Measurements from ENCODE around the gene NEGR1.

DNA sequence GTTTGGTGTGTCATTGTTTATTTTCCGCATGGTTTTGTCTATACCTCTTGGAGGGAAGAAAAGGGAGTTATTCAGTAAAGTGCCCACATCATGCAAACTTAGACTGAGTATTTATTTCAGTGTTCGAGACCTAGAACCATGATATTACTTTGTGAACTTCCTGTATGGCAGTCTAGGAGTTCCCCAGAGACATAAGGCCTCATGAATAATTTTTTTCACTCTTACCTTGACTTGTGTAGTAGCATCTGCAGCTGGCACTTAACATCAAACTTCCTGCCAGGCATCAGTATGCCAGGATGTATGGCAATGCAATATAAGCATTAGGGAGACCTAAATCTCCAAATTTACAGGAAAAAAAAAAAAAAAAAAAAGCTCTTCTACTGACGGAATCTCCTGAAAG, 287.7 kb downstream of the NEGR1 start:
- TF ChIP-seq, protein P1, sequence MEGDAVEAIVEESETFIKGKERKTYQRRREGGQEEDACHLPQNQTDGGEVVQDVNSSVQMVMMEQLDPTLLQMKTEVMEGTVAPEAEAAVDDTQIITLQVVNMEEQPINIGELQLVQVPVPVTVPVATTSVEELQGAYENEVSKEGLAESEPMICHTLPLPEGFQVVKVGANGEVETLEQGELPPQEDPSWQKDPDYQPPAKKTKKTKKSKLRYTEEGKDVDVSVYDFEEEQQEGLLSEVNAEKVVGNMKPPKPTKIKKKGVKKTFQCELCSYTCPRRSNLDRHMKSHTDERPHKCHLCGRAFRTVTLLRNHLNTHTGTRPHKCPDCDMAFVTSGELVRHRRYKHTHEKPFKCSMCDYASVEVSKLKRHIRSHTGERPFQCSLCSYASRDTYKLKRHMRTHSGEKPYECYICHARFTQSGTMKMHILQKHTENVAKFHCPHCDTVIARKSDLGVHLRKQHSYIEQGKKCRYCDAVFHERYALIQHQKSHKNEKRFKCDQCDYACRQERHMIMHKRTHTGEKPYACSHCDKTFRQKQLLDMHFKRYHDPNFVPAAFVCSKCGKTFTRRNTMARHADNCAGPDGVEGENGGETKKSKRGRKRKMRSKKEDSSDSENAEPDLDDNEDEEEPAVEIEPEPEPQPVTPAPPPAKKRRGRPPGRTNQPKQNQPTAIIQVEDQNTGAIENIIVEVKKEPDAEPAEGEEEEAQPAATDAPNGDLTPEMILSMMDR (IDR thresholded peaks at IDR 0.05): no peak
- TF ChIP-seq POLR2A (IDR thresholded peaks at IDR 0.05): no peak

All from testis (tissue), 2 donors.